Gastrocnemius medialis (tissue), 4 donors: ENCODE results near the gene SLTM. TPM values are rescaled to one million over a fixed set of nuclear protein-coding genes. Genes with fewer than 3 reads are reported as not detected.

Source experiments
- ATAC-seq, 2 donors: fragments of 150-250 bp; one replicate each; pipeline ENCODE4 v1.9.1; 2016
- DNase-seq, 2 donors: peaks; one replicate each; pipeline ENCODE4 v3.0.0-alpha.2; 2019
- H3K27ac ChIP-seq, 4 donors: fragments of 200-600 bp; sonication (generic); 1 replicate in 1 of 4; 2 replicates in 3 of 4; pipeline ENCODE4 v1.5.1; 2016 to 2018; ENCODE audit warnings: mild to moderate bottlenecking in 2 of 4, moderate library complexity in 1 of 4
- H3K27me3 ChIP-seq, 3 donors: fragments of 200-600 bp; sonication (generic) in 2 of 3; 1 replicate in 1 of 3; 2 replicates in 2 of 3; pipeline versions ENCODE4 v1.5.1 to v1.6.0; 2016 to 2019; ENCODE audit warnings: mild to moderate bottlenecking in 1 of 3, moderate library complexity in 1 of 3
- H3K36me3 ChIP-seq, 2 donors: fragments of 200-600 bp; sonication (generic) in 1 of 2; one replicate each; pipeline ENCODE4 v1.5.1; 2017 to 2018
- H3K4me1 ChIP-seq, 2 donors: fragments of 200-600 bp; sonication (generic) in 1 of 2; one replicate each; pipeline ENCODE4 v1.5.1; 2016 to 2017; ENCODE audit warnings: mild to moderate bottlenecking in 2 of 2
- H3K4me3 ChIP-seq, 4 donors: fragments of 200-600 bp; sonication (generic) in 3 of 4; 1 replicate in 1 of 4; 2 replicates in 3 of 4; pipeline ENCODE4 v1.5.1; 2016 to 2019; ENCODE audit warnings: mild to moderate bottlenecking in 2 of 4
- H3K9me3 ChIP-seq, 3 donors: fragments of 200-600 bp; sonication (generic) in 2 of 3; 1 replicate in 1 of 3; 2 replicates in 2 of 3; pipeline ENCODE4 v1.5.1; 2016 to 2019
- CTCF ChIP-seq, 5 experiments: fragments of 450-650 bp in 3 of 5; fragments of 200-600 bp in 2 of 5; sonication (generic) in 2 of 5; IDR thresholded peaks in 4 of 5; conservative IDR thresholded peaks in 1 of 5; 1 replicate in 4 of 5; 2 replicates in 1 of 5; pipeline ENCODE4 v1.5.1; 2016 to 2019; ENCODE audit warnings: antibody characterized with exemption in 5 of 5, mild to moderate bottlenecking in 3 of 5, moderate library complexity in 3 of 5
- POLR2A ChIP-seq, 2 donors: fragments of 450-650 bp; IDR thresholded peaks; one replicate each; pipeline ENCODE4 v1.6.1; 2017; ENCODE audit warnings: antibody characterized with exemption in 2 of 2, mild to moderate bottlenecking in 2 of 2, moderate library complexity in 2 of 2
- in situ Hi-C, 4 donors: fragments of 200-750 bp; cut with MboI; loops; one replicate each; pipeline versions ENCODE4 v1.15.0 to v1.8.0; 2017; ENCODE audit warnings: low sequenced_read_pairs in 4 of 4
- intact Hi-C: fragments of 100-400 bp; cut with DNase I; formaldehyde crosslinking; loops from one replicate; pipeline ENCODE4 v1.15.1; 2023; ENCODE audit warnings: low total_unique reads
- total RNA-seq, 4 donors: library from RNA; depleted of rRNA; stranded (reverse); fragments of >200 nt; gene quantifications; one replicate each; pipeline versions ENCODE4 v1.1.0 to v1.2.3, GENCODE V29; 2016

The SLTM gene
- total RNA-seq, 4 donors from 2014 or later, result 46.5 to 76.2 (median 60.9) TPM

GRCh38 chr15:58962136-58962535 lies 28.7 kb upstream of the SLTM start:
- no peak overlapping the region for H3K27ac ChIP-seq
- intact Hi-C loops (no loop called here), in situ Hi-C loops (no loop called here)
- H3K4me3 ChIP-seq, result no peak overlapping the region
- H3K27me3 ChIP-seq, result no peaks in the 10 kb centered on the region
- H3K4me1 ChIP-seq, result no peaks in the 10 kb centered on the region
- TF ChIP-seq POLR2A (IDR thresholded peaks at IDR 0.05) (no peak), CTCF (IDR thresholded peaks at IDR 0.05 in 4 of 5, conservative IDR thresholded peaks at IDR 0.05 in 1 of 5) (no peak)
- no peak for ATAC-seq
- H3K36me3 ChIP-seq, result no peaks in the 10 kb centered on the region
- DNase-seq, result no peak
- no peaks in the 10 kb centered on the region for H3K9me3 ChIP-seq

DNA sequence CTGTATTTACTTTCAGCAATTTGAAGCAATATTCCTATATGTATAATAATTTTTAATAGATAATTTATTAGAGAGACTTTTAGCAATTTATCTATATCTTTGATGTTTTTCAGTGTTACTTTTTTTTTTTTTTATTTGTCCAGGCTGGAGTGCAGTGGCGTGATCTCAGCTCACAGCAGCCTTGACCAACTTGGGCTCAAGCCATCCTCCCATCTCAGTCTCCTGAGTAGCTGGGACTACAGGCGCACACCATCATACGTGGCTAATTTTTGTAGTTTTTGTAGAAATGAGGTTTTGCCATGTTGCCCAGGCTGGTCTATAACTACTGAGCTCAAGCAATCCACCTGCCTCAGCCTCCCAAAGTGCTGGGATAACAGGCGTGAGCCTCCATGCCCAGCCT lies 25.3 kb upstream of the SLTM start:
- intact Hi-C loops (no loop called here), in situ Hi-C loops (no loop called here)
- no peaks in the 10 kb centered on the region for H3K36me3 ChIP-seq
- no peaks in the 10 kb centered on the region for H3K4me1 ChIP-seq
- no peaks in the 10 kb centered on the region for H3K27me3 ChIP-seq
- ATAC-seq, result no peak
- no peak for DNase-seq
- TF ChIP-seq POLR2A (IDR thresholded peaks at IDR 0.05) (no peak), CTCF (IDR thresholded peaks at IDR 0.05 in 4 of 5, conservative IDR thresholded peaks at IDR 0.05 in 1 of 5) (no peak)
- H3K9me3 ChIP-seq, result no peaks in the 10 kb centered on the region
- H3K27ac ChIP-seq, result no peak overlapping the region
- no peak overlapping the region for H3K4me3 ChIP-seq

DNA sequence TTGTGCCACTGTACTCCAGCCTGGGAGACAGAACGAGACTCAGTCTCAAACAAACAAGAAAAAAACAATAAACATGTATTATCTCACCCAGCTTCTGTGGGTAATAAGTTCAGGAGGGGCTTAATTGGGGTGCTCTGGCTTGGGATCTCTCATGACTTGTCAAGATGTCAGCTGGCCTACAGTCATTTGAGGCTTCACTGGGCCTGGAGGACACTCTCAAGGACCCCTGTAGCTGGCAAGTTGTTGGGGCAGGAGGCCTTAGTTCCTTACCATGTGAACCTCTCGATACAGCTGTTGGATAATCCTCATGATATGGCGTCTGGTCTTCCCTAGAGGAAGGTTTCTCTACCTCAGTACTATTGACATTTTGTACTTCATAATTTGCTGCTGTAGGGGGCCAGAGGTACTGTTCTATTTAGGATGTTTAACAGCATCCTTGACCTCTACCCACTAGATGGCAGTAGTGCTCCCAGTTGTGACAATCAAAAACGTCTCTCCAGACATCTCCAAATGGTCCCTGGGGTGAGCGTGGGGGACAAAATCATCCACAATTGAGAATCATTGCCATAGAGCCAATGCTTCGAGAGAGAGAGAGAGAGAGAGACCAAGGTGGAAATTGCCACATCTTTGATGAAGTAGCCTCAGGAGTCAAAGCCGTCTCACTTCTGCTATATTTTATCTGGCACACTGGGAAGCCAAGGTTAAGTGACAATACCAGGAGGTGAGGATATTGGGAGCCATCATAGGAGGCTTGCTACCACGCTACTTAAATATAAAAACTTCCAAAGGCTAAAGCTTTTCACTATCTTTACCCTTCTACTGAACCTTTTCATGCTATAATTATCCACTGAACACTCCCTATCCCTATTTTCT lies 23.9 kb upstream of the SLTM start:
- H3K4me1 ChIP-seq, result no peaks in the 10 kb centered on the region
- peak; percentile 32 to 74 (median 57) for TF ChIP-seq CTCF (IDR thresholded peaks at IDR 0.05 in 4 of 5, conservative IDR thresholded peaks at IDR 0.05 in 1 of 5)
- TF ChIP-seq POLR2A (IDR thresholded peaks at IDR 0.05), result no peak
- H3K27me3 ChIP-seq, result no peaks in the 10 kb centered on the region
- H3K4me3 ChIP-seq, result no peak overlapping the region
- ATAC-seq, result peak; percentile 68 to 76
- no peak for DNase-seq
- in situ Hi-C loops, result no loop called here
- intact Hi-C loops, result loop anchor here (2.0 kb wide), 1 partner anchor 535 kb away; no protein-coding TSS in a partner anchor
- H3K9me3 ChIP-seq, result no peaks in the 10 kb centered on the region
- no peak overlapping the region for H3K27ac ChIP-seq
- H3K36me3 ChIP-seq, result no peaks in the 10 kb centered on the region

GRCh38 chr15:58952751-58953150 lies 19.3 kb upstream of the SLTM start:
- Histone ChIP-seq H3K27ac (no peak overlapping the region), H3K4me3 (no peak overlapping the region), H3K27me3 (no peaks in the 10 kb centered on the region), H3K36me3 (no peaks in the 10 kb centered on the region), H3K9me3 (no peaks in the 10 kb centered on the region), H3K4me1 (no peaks in the 10 kb centered on the region)
- ATAC-seq, result no peak
- in situ Hi-C loops, result no loop called here
- no peak for DNase-seq
- no peak for TF ChIP-seq CTCF (IDR thresholded peaks at IDR 0.05 in 4 of 5, conservative IDR thresholded peaks at IDR 0.05 in 1 of 5)
- no peak for TF ChIP-seq POLR2A (IDR thresholded peaks at IDR 0.05)
- intact Hi-C loops, result no loop called here
